Tibial artery (tissue), 4 donors: Measurements from ENCODE around the gene TTPAL.

Experiments used
- DNase-seq, 2 donors: peaks; one replicate each; pipeline ENCODE4 v3.0.0-alpha.2; 2019
- H3K27ac ChIP-seq, 2 donors: fragments of 200-600 bp; sonication (generic) in 1 of 2; 1 replicate in 1 of 2; 2 replicates in 1 of 2; pipeline ENCODE4 v1.5.1; 2018 to 2019; ENCODE audit warnings: mild to moderate bottlenecking in 1 of 2
- H3K27me3 ChIP-seq, 2 donors: fragments of 200-600 bp; sonication (generic) in 1 of 2; one replicate each; pipeline versions ENCODE4 v1.5.1 to v1.6.0; 2016 to 2019
- H3K36me3 ChIP-seq, 3 donors: fragments of 200-600 bp; sonication (generic) in 2 of 3; one replicate each; pipeline ENCODE4 v1.5.1; 2016 to 2019; ENCODE audit warnings: mild to moderate bottlenecking in 2 of 3
- H3K4me1 ChIP-seq, 4 donors: fragments of 200-600 bp; sonication (generic) in 2 of 4; 1 replicate in 3 of 4; 2 replicates in 1 of 4; pipeline ENCODE4 v1.5.1; 2016 to 2019
- H3K4me3 ChIP-seq, 2 donors: fragments of 200-600 bp; sonication (generic) in 1 of 2; 1 replicate in 1 of 2; 2 replicates in 1 of 2; pipeline ENCODE4 v1.5.1; 2018 to 2019; ENCODE audit warnings: mild to moderate bottlenecking in 2 of 2
- H3K9me3 ChIP-seq, 3 donors: fragments of 200-600 bp; sonication (generic) in 1 of 3; one replicate each; pipeline ENCODE4 v1.5.1; 2016 to 2019
- CTCF ChIP-seq, 2 experiments: fragments of 200-600 bp in 1 of 2; fragments of 450-650 bp in 1 of 2; IDR thresholded peaks; one replicate each; pipeline ENCODE4 v1.5.1; 2017 to 2019; ENCODE audit warnings: antibody characterized with exemption in 2 of 2, mild to moderate bottlenecking in 1 of 2, moderate library complexity in 1 of 2
- intact Hi-C: fragments of 100-400 bp; cut with DNase I; formaldehyde crosslinking; loops from one replicate; pipeline ENCODE4 v1.15.0; 2023; ENCODE audit warnings: low total_unique reads

Gene TTPAL

GRCh38 chr20:44454306-44454963 is 21.2 kb upstream of the TTPAL start:
- no peaks in the 10 kb centered on the region for H3K36me3 ChIP-seq
- intact Hi-C loops: no loop called here
- peaks cover 0 to 8% of the 10 kb centered on the region in 2 donors for H3K27me3 ChIP-seq
- DNase-seq: no peak
- no peaks in the 10 kb centered on the region for H3K4me1 ChIP-seq
- no peak for TF ChIP-seq CTCF (IDR thresholded peaks at IDR 0.05)
- H3K27ac ChIP-seq: no peak overlapping the region
- no peaks in the 10 kb centered on the region for H3K9me3 ChIP-seq
- no peak overlapping the region for H3K4me3 ChIP-seq

GRCh38 chr20:44455126-44455525 is 20.5 kb upstream of the TTPAL start:
- no peak for DNase-seq
- H3K4me3 ChIP-seq: no peak overlapping the region
- no peaks in the 10 kb centered on the region for H3K4me1 ChIP-seq
- intact Hi-C loops: no loop called here
- no peaks in the 10 kb centered on the region for H3K36me3 ChIP-seq
- H3K27ac ChIP-seq: no peak overlapping the region
- no peak for TF ChIP-seq CTCF (IDR thresholded peaks at IDR 0.05)
- peaks cover 0 to 4% of the 10 kb centered on the region in 2 donors for H3K27me3 ChIP-seq
- no peaks in the 10 kb centered on the region for H3K9me3 ChIP-seq

GRCh38 chr20:44456611-44457010 is 19.1 kb upstream of the TTPAL start:
- H3K36me3 ChIP-seq: no peaks in the 10 kb centered on the region
- no peak overlapping the region for H3K4me3 ChIP-seq
- TF ChIP-seq CTCF (IDR thresholded peaks at IDR 0.05): no peak
- intact Hi-C loops: no loop called here
- no peak overlapping the region for H3K27ac ChIP-seq
- H3K9me3 ChIP-seq: no peaks in the 10 kb centered on the region
- no peaks in the 10 kb centered on the region for H3K4me1 ChIP-seq
- H3K27me3 ChIP-seq: no peaks in the 10 kb centered on the region
- no peak for DNase-seq

GRCh38 chr20:44457016-44457415 is 18.7 kb upstream of the TTPAL start:
- intact Hi-C loops: no loop called here
- H3K9me3 ChIP-seq: no peaks in the 10 kb centered on the region
- DNase-seq: no peak
- no peak overlapping the region for H3K4me3 ChIP-seq
- no peak for TF ChIP-seq CTCF (IDR thresholded peaks at IDR 0.05)
- no peaks in the 10 kb centered on the region for H3K36me3 ChIP-seq
- no peaks in the 10 kb centered on the region for H3K4me1 ChIP-seq
- H3K27ac ChIP-seq: no peak overlapping the region
- H3K27me3 ChIP-seq: no peaks in the 10 kb centered on the region

- no peak overlapping the region for H3K4me3 ChIP-seq
- H3K27me3 ChIP-seq: no peaks in the 10 kb centered on the region
- no peaks in the 10 kb centered on the region for H3K36me3 ChIP-seq
- TF ChIP-seq CTCF (IDR thresholded peaks at IDR 0.05): no peak
- no peak for DNase-seq
- no peak overlapping the region for H3K27ac ChIP-seq
- no peaks in the 10 kb centered on the region for H3K9me3 ChIP-seq
- intact Hi-C loops: no loop called here
- no peaks in the 10 kb centered on the region for H3K4me1 ChIP-seq
Observed at GRCh38 chr20:44459271-44459670, 16.4 kb upstream of the TTPAL start.

- Histone ChIP-seq H3K9me3 (no peaks in the 10 kb centered on the region), H3K4me3 (no peak overlapping the region), H3K4me1 (no peaks in the 10 kb centered on the region), H3K27ac (no peak overlapping the region), H3K27me3 (no peaks in the 10 kb centered on the region), H3K36me3 (no peaks in the 10 kb centered on the region)
- TF ChIP-seq CTCF (IDR thresholded peaks at IDR 0.05): no peak
- DNase-seq: no peak
- intact Hi-C loops: loop anchor here (10.0 kb wide), 1 partner anchor 76 kb away; no protein-coding TSS in a partner anchor
Observed at GRCh38 chr20:44460795-44461141, 14.9 kb upstream of the TTPAL start.
